H1 (cell line): Measurements from ENCODE around the gene EDDM3A. TPM values are rescaled to one million over a fixed set of nuclear protein-coding genes. Genes with fewer than 3 reads are reported as not detected.

Experiments
- JUND ChIP-seq: IDR thresholded peaks from 2 replicates; pipeline ENCODE4 v1.6.1; 2011; ENCODE audit warnings: mild to moderate bottlenecking, improper control_type of control experiment, low read length
- KDM5A ChIP-seq: fragments of 200-600 bp; IDR thresholded peaks from 2 replicates; pipeline ENCODE4 v1.7.1; 2012; ENCODE audit warnings: mild to moderate bottlenecking, low read length, inconsistent platforms, mixed read lengths
- RFX5 ChIP-seq: IDR thresholded peaks from 2 replicates; pipeline ENCODE4 v1.6.1; 2011; ENCODE audit warnings: low read depth, low read length, improper control_type of control experiment, borderline replicate concordance
- SP4 ChIP-seq: IDR thresholded peaks from 2 replicates; pipeline ENCODE4 v1.6.1; 2012; ENCODE audit warnings: low read length, inconsistent platforms
- TAF1 ChIP-seq: IDR thresholded peaks from 2 replicates; pipeline ENCODE4 v1.6.1; 2011; ENCODE audit warnings: mild to moderate bottlenecking, low read depth, low read length
- USF2 ChIP-seq: IDR thresholded peaks from 2 replicates; pipeline ENCODE4 v1.6.1; 2011; ENCODE audit warnings: low read length, improper control_type of control experiment
- polyA plus RNA-seq, 7 experiments: library from polyadenylated mRNA; depleted of rRNA in 3 of 7; stranded (reverse) in 5 of 7; unstranded in 2 of 7; fragments of >200 nt in 5 of 7; fragments of 200-250 nt in 2 of 7; gene quantifications; 1 replicate in 5 of 7; 2 replicates in 1 of 7; 4 replicates in 1 of 7; pipeline versions ENCODE4 v1.2.1 to v1.2.3, GENCODE V29; 2011 to 2013; ENCODE audit warnings: missing spikeins in 2 of 7, mixed read lengths in 2 of 7
- total RNA-seq: library from RNA; stranded (reverse); fragmentation: NEBNext Ultra II Directional; extraction: Animal tissue kit (Norgen Biotek cat#: 25700); gene quantifications from 2 replicates; pipeline ENCODE4 v1.2.1, GENCODE V29; 2021
- TF ChIP-seq, protein P1 (sequence below): IDR thresholded peaks from 2 replicates; pipeline ENCODE4 v1.6.1; 2012; ENCODE audit warnings: inconsistent platforms
- TF ChIP-seq, protein P2 (sequence below): fragments of 300-600 bp; sonication (generic); IDR thresholded peaks from 2 replicates; pipeline ENCODE4 v1.7.1; 2012; ENCODE audit warnings: low read length, moderate library complexity, mild to moderate bottlenecking, inconsistent platforms; ENCODE audit not compliant: insufficient replicate concordance

Gene EDDM3A
- total and polyA plus RNA-seq, 2 of the 8 experiments (the other 6 are each of a cell fraction or from before 2014, with no cell fraction given): 0.09 TPM; not detected in 1

DNA sequence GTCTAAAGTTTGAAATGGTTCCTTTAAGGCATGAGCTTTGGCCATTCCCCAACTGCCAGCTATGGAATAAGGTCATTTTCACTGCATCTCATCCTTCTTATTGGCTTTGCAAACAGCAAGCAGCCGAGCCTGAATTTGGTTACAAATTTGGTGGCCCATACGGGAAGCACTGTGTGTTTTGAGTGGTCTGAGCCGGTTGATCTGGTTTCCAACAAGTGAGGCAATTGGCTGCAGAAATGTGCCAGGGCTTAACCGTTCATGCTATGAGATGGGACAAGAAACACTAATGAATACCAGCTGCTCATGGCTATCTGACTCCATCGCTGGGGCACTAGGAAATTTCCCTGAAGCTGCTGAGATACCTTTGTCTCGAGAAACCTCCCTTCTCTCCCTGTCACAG, 9.3 kb downstream of the EDDM3A start (continued):
- no peak for TF ChIP-seq RFX5
- TF ChIP-seq, protein P1, sequence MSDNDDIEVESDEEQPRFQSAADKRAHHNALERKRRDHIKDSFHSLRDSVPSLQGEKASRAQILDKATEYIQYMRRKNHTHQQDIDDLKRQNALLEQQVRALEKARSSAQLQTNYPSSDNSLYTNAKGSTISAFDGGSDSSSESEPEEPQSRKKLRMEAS: no peak
- TF ChIP-seq USF2: no peak
- no peak for TF ChIP-seq JUND
- no peak for TF ChIP-seq SP4
- TF ChIP-seq TAF1: no peak
- no peak for TF ChIP-seq KDM5A
- TF ChIP-seq, protein P2, sequence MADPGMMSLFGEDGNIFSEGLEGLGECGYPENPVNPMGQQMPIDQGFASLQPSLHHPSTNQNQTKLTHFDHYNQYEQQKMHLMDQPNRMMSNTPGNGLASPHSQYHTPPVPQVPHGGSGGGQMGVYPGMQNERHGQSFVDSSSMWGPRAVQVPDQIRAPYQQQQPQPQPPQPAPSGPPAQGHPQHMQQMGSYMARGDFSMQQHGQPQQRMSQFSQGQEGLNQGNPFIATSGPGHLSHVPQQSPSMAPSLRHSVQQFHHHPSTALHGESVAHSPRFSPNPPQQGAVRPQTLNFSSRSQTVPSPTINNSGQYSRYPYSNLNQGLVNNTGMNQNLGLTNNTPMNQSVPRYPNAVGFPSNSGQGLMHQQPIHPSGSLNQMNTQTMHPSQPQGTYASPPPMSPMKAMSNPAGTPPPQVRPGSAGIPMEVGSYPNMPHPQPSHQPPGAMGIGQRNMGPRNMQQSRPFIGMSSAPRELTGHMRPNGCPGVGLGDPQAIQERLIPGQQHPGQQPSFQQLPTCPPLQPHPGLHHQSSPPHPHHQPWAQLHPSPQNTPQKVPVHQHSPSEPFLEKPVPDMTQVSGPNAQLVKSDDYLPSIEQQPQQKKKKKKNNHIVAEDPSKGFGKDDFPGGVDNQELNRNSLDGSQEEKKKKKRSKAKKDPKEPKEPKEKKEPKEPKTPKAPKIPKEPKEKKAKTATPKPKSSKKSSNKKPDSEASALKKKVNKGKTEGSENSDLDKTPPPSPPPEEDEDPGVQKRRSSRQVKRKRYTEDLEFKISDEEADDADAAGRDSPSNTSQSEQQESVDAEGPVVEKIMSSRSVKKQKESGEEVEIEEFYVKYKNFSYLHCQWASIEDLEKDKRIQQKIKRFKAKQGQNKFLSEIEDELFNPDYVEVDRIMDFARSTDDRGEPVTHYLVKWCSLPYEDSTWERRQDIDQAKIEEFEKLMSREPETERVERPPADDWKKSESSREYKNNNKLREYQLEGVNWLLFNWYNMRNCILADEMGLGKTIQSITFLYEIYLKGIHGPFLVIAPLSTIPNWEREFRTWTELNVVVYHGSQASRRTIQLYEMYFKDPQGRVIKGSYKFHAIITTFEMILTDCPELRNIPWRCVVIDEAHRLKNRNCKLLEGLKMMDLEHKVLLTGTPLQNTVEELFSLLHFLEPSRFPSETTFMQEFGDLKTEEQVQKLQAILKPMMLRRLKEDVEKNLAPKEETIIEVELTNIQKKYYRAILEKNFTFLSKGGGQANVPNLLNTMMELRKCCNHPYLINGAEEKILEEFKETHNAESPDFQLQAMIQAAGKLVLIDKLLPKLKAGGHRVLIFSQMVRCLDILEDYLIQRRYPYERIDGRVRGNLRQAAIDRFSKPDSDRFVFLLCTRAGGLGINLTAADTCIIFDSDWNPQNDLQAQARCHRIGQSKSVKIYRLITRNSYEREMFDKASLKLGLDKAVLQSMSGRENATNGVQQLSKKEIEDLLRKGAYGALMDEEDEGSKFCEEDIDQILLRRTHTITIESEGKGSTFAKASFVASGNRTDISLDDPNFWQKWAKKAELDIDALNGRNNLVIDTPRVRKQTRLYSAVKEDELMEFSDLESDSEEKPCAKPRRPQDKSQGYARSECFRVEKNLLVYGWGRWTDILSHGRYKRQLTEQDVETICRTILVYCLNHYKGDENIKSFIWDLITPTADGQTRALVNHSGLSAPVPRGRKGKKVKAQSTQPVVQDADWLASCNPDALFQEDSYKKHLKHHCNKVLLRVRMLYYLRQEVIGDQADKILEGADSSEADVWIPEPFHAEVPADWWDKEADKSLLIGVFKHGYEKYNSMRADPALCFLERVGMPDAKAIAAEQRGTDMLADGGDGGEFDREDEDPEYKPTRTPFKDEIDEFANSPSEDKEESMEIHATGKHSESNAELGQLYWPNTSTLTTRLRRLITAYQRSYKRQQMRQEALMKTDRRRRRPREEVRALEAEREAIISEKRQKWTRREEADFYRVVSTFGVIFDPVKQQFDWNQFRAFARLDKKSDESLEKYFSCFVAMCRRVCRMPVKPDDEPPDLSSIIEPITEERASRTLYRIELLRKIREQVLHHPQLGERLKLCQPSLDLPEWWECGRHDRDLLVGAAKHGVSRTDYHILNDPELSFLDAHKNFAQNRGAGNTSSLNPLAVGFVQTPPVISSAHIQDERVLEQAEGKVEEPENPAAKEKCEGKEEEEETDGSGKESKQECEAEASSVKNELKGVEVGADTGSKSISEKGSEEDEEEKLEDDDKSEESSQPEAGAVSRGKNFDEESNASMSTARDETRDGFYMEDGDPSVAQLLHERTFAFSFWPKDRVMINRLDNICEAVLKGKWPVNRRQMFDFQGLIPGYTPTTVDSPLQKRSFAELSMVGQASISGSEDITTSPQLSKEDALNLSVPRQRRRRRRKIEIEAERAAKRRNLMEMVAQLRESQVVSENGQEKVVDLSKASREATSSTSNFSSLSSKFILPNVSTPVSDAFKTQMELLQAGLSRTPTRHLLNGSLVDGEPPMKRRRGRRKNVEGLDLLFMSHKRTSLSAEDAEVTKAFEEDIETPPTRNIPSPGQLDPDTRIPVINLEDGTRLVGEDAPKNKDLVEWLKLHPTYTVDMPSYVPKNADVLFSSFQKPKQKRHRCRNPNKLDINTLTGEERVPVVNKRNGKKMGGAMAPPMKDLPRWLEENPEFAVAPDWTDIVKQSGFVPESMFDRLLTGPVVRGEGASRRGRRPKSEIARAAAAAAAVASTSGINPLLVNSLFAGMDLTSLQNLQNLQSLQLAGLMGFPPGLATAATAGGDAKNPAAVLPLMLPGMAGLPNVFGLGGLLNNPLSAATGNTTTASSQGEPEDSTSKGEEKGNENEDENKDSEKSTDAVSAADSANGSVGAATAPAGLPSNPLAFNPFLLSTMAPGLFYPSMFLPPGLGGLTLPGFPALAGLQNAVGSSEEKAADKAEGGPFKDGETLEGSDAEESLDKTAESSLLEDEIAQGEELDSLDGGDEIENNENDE: no peak
